HepG2 (cell line): Measurements from ENCODE around the gene MAPK11. TPM values are rescaled to one million over a fixed set of nuclear protein-coding genes. Genes with fewer than 3 reads are reported as not detected.

Experiments
- ATAC-seq: fragments of 200-7000 bp; cut with Tn5 transposase; 3 replicates; pipeline ENCODE4 v1.9.1; 2020; ENCODE audit warnings: mild to moderate bottlenecking, moderate library complexity
- BruUV-seq: library from RNA; stranded (reverse); fragments of 400-500 nt; replicated peaks from 2 replicates; lab custom pipeline; 2021; lab: Mats Ljungman, UMichigan
- CTCF ChIA-PET: fragments of 300-600 bp; formaldehyde crosslinking; extraction: SDS; loops from one replicate; lab custom pipeline; 2021; ENCODE audit warnings: low total read pairs, inconsistent platforms, low intra/inter-chr PET ratio; lab: Yijun Ruan, JAX
- POLR2A ChIA-PET: fragments of 350-600 bp; sonication (Branson Sonifier 250); formaldehyde crosslinking; loops from one replicate; lab custom pipeline; 2020; ENCODE audit warnings: antibody characterized with exemption, inconsistent platforms; lab: Yijun Ruan, JAX
- DNase-seq: peaks from one replicate; pipeline ENCODE4 v3.0.0-alpha.2; 2015; ENCODE audit warnings: low spot score
- FAIRE-seq: peaks from 3 replicates; lab custom pipeline; 2011; peaks lifted over from hg19 to GRCh38; lab: Jason Lieb, UNC
- H2AFZ ChIP-seq: one replicate; pipeline ENCODE4 v1.6.1; 2011; ENCODE audit warnings: low read length, inconsistent platforms
- H3K27ac ChIP-seq: fragments of 300-600 bp; 3 replicates; pipeline ENCODE4 v1.8.0; 2011; ENCODE audit warnings: mixed run types, mild to moderate bottlenecking, mixed read lengths, low read length, inconsistent platforms; ENCODE audit not compliant: insufficient read depth; ENCODE audit errors: extremely low read length
- H3K27me3 ChIP-seq, 2 experiments: fragments of 200-600 bp in 1 of 2; 2 replicates in 1 of 2; 3 replicates in 1 of 2; pipeline versions ENCODE4 v1.6.0 to v1.8.0; 2011; ENCODE audit warnings: low read length in 2 of 2, mild to moderate bottlenecking in 2 of 2, moderate library complexity in 2 of 2, inconsistent platforms in 1 of 2; ENCODE audit not compliant: insufficient read depth in 2 of 2, control insufficient read depth in 1 of 2
- H3K36me3 ChIP-seq, 2 experiments: fragments of 200-600 bp in 1 of 2; replicated peaks in 1 of 2; 2 replicates in 1 of 2; 3 replicates in 1 of 2; pipeline versions ENCODE4 v1.5.1 to v1.8.0; 2011; ENCODE audit warnings: low read length in 2 of 2, inconsistent platforms in 1 of 2; ENCODE audit not compliant: insufficient read depth in 2 of 2, control insufficient read depth in 1 of 2
- H3K4me1 ChIP-seq: 2 replicates; pipeline ENCODE4 v1.5.1; 2012; ENCODE audit warnings: low read length, inconsistent platforms; ENCODE audit not compliant: insufficient read depth
- H3K4me2 ChIP-seq: 2 replicates; pipeline ENCODE4 v1.6.0; 2011; ENCODE audit warnings: low read depth, low read length, inconsistent platforms
- H3K4me3 ChIP-seq, 3 experiments: fragments of 200-600 bp in 1 of 3; sonication (generic), shearing (Covaris generic) in 1 of 3; replicated peaks in 1 of 3; 2 replicates each; pipeline ENCODE4 v1.5.1; 2011 to 2016; ENCODE audit warnings: low read length in 3 of 3, inconsistent platforms in 2 of 3, low read depth in 2 of 3, mild to moderate bottlenecking in 2 of 3, control low read depth in 1 of 3, mixed read lengths in 1 of 3; ENCODE audit not compliant: insufficient read depth in 1 of 3
- H3K79me2 ChIP-seq: one replicate; pipeline ENCODE4 v1.6.1; 2011; ENCODE audit warnings: low read length, inconsistent platforms; ENCODE audit not compliant: insufficient read depth
- H3K9ac ChIP-seq: 2 replicates; pipeline ENCODE4 v1.6.0; 2011; ENCODE audit warnings: mild to moderate bottlenecking, low read depth, low read length, inconsistent platforms; ENCODE audit not compliant: insufficient read depth
- H3K9me3 ChIP-seq: 2 replicates; pipeline ENCODE4 v1.5.1; 2012; ENCODE audit warnings: mild to moderate bottlenecking, low read length
- H4K20me1 ChIP-seq: 2 replicates; pipeline ENCODE4 v1.6.0; 2011; ENCODE audit warnings: inconsistent platforms, mild to moderate bottlenecking, low read length, moderate library complexity; ENCODE audit not compliant: insufficient read depth
- AHR ChIP-seq: IDR thresholded peaks from 2 replicates; pipeline ENCODE4 v1.6.1; 2018; ENCODE audit warnings: missing genetic modification reagents, missing compliant biosample characterization
- MBD4 ChIP-seq: IDR thresholded peaks from 2 replicates; pipeline ENCODE4 v1.6.1; 2012; ENCODE audit warnings: low read length, inconsistent platforms, borderline replicate concordance
- NFRKB ChIP-seq: fragments of 450-650 bp; IDR thresholded peaks from 2 replicates; pipeline ENCODE4 v1.6.1; 2017
- TMF1 ChIP-seq: sonication (generic); formaldehyde crosslinking; IDR thresholded peaks from 2 replicates; pipeline ENCODE4 v1.8.1; 2022; ENCODE audit warnings: low read depth, missing genetic modification reagents
- ZNF367 ChIP-seq: sonication (generic); formaldehyde crosslinking; IDR thresholded peaks from 2 replicates; pipeline ENCODE4 v1.4.0; 2020; ENCODE audit warnings: missing genetic modification reagents, borderline replicate concordance
- ZSCAN20 ChIP-seq: sonication (generic); formaldehyde crosslinking; IDR thresholded peaks from 2 replicates; pipeline ENCODE4 v1.4.0; 2020; ENCODE audit warnings: missing genetic modification reagents, mild to moderate bottlenecking, borderline replicate concordance
- WGBS: methylation state at CpG from one replicate; pipeline ENCODE4 v1.1.6; 2017; ENCODE audit warnings: low lambda C conversion rate; 5-methylcytosine and 5-hydroxymethylcytosine counted together
- in situ Hi-C: cut with HindIII; loops from 2 replicates; pipeline ENCODE4 v1.10.0; 2017; ENCODE audit warnings: low pct_unique_long_range_greater_than_20kb; ENCODE audit not compliant: extremely low pct_ligation_motif_present
- intact Hi-C: fragments of 100-400 bp; cut with micrococcal nuclease; formaldehyde crosslinking; loops from one replicate; pipeline ENCODE4 v1.10.0; 2022; ENCODE audit not compliant: unreplicated experiment
- polyA plus RNA-seq, 8 experiments: library from polyadenylated mRNA; depleted of rRNA in 3 of 8; stranded (reverse) in 7 of 8; unstranded in 1 of 8; fragments of >200 nt; fragmentation: Illumina TruSeq in 4 of 8; extraction: Trizol in 4 of 8; gene quantifications; 2 replicates each; pipeline versions ENCODE4 v1.2.1 to v1.2.3, GENCODE V29; 2011 to 2016; ENCODE audit warnings: low read depth in 4 of 8, missing spikeins in 1 of 8, mixed read lengths in 1 of 8; ENCODE audit not compliant: insufficient read depth in 1 of 8
- total RNA-seq, 5 experiments: library from RNA; depleted of rRNA; stranded (reverse); fragments of >200 nt; fragmentation: Illumina TruSeq; extraction: Trizol; gene quantifications; 2 replicates each; pipeline ENCODE4 v1.2.3, GENCODE V29; 2016; ENCODE audit warnings: low read depth in 1 of 5
- TF ChIP-seq, protein P1 (sequence below): sonication (generic); formaldehyde crosslinking; IDR thresholded peaks from 2 replicates; pipeline ENCODE4 v1.4.0; 2020; ENCODE audit warnings: mild to moderate bottlenecking, missing genetic modification reagents
- TF ChIP-seq, protein P2 (sequence below): IDR thresholded peaks from 2 replicates; pipeline ENCODE4 v1.6.1; 2016; ENCODE audit warnings: low read depth, control low read depth
- TF ChIP-seq, protein P3 (sequence below): sonication (generic); formaldehyde crosslinking; IDR thresholded peaks from 2 replicates; pipeline ENCODE4 v1.4.0; 2020; ENCODE audit warnings: mild to moderate bottlenecking, missing genetic modification reagents

Gene MAPK11
- total and polyA plus RNA-seq, 2 of the 13 experiments (the other 11 are each of a cell fraction or from before 2014, with no cell fraction given), result 0.15 to 0.17 TPM

DNA sequence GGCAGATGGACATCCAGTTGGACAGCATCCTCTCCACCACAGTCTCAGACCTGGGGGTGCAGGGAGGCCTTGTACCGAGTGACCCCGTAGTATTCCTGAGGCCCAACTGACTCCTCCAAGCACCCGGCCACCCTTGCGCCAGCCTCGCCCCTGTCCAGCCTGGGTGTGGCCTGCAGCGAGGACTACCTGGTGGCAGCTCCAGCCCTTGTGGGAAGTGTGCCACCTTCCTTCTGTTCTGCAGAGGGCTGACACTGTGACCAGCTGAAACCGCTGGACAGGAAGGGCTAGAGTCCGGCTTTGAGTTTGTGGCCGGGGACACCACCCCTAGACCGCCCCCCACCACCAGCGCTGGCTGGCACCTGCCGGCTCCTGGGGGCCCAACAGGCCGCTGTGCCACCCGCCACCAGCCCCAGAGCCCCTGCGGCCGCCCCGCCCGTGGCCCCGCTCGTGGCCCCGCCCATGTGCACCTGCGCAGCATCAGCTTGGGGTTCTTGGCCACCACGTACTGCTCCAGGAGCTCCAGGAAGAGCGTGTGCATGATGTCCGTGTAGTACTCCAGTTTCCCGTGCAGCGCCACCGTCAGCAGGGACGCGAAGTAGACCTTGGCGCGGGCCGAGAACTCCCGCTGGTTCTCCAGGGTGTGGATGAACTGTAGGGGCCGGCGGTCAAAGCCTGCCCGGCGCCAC lies 10.0 kb upstream of the MAPK11 start:
- Histone ChIP-seq H4K20me1 (0 out of 2 replicates have a peak, but pooled peaks cover 1% of the 10 kb centered on the region), H3K36me3 (peaks cover 35 to 45% of the 10 kb centered on the region in 2 experiments; a peak in 4 of 5 replicates), H2AFZ (no peak overlapping the region), H3K27me3 (no peaks in the 10 kb centered on the region), H3K9me3 (no peaks in the 10 kb centered on the region), H3K4me3 (no peak overlapping the region), H3K4me1 (no peaks in the 10 kb centered on the region), H3K4me2 (no peak overlapping the region), H3K79me2 (no peaks in the 10 kb centered on the region), H3K9ac (no peak overlapping the region), H3K27ac (no peak overlapping the region)
- DNase-seq, result no peak
- TF ChIP-seq, protein P1, sequence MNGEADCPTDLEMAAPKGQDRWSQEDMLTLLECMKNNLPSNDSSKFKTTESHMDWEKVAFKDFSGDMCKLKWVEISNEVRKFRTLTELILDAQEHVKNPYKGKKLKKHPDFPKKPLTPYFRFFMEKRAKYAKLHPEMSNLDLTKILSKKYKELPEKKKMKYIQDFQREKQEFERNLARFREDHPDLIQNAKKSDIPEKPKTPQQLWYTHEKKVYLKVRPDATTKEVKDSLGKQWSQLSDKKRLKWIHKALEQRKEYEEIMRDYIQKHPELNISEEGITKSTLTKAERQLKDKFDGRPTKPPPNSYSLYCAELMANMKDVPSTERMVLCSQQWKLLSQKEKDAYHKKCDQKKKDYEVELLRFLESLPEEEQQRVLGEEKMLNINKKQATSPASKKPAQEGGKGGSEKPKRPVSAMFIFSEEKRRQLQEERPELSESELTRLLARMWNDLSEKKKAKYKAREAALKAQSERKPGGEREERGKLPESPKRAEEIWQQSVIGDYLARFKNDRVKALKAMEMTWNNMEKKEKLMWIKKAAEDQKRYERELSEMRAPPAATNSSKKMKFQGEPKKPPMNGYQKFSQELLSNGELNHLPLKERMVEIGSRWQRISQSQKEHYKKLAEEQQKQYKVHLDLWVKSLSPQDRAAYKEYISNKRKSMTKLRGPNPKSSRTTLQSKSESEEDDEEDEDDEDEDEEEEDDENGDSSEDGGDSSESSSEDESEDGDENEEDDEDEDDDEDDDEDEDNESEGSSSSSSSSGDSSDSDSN, result no peak
- TF ChIP-seq ZSCAN20, result no peak
- no peak for TF ChIP-seq ZNF367
- no peak for TF ChIP-seq TMF1 (CRISPR knock-in tag)
- TF ChIP-seq, protein P2, sequence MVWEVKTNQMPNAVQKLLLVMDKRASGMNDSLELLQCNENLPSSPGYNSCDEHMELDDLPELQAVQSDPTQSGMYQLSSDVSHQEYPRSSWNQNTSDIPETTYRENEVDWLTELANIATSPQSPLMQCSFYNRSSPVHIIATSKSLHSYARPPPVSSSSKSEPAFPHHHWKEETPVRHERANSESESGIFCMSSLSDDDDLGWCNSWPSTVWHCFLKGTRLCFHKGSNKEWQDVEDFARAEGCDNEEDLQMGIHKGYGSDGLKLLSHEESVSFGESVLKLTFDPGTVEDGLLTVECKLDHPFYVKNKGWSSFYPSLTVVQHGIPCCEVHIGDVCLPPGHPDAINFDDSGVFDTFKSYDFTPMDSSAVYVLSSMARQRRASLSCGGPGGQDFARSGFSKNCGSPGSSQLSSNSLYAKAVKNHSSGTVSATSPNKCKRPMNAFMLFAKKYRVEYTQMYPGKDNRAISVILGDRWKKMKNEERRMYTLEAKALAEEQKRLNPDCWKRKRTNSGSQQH (CRISPR knock-in tag), result no peak
- no peak for TF ChIP-seq MBD4
- TF ChIP-seq, protein P3, sequence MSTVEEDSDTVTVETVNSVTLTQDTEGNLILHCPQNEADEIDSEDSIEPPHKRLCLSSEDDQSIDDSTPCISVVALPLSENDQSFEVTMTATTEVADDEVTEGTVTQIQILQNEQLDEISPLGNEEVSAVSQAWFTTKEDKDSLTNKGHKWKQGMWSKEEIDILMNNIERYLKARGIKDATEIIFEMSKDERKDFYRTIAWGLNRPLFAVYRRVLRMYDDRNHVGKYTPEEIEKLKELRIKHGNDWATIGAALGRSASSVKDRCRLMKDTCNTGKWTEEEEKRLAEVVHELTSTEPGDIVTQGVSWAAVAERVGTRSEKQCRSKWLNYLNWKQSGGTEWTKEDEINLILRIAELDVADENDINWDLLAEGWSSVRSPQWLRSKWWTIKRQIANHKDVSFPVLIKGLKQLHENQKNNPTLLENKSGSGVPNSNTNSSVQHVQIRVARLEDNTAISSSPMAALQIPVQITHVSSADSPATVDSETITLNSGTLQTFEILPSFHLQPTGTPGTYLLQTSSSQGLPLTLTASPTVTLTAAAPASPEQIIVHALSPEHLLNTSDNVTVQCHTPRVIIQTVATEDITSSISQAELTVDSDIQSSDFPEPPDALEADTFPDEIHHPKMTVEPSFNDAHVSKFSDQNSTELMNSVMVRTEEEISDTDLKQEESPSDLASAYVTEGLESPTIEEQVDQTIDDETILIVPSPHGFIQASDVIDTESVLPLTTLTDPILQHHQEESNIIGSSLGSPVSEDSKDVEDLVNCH (CRISPR knock-in tag), result no peak
- no peak for TF ChIP-seq NFRKB
- TF ChIP-seq AHR (CRISPR knock-in tag), result no peak
- intact Hi-C loops (no loop called here), in situ Hi-C loops (no loop called here)
- no TSS peak for BruUV-seq
- no peak for ATAC-seq
- WGBS, result 98% methylated on average over 9 of the region's 38 CpGs
- no peak for FAIRE-seq
- ChIA-PET POLR2A (interaction anchor here (0.9 kb wide), 1 partner anchor 15 kb away, joined by 3 read pairs; no protein-coding TSS in a partner anchor), CTCF (no interaction called here)
